Neural crest cell (in vitro differentiated cells): ENCODE results near the gene SYT6. TPM values are rescaled to one million over a fixed set of nuclear protein-coding genes. Genes with fewer than 3 reads are reported as not detected.

Experiments
- DNase-seq: peaks from one replicate; pipeline ENCODE4 v3.0.0; 2021; ENCODE audit warnings: low read depth, mixed read lengths, low spot score
- H3K27ac Mint-ChIP-seq: one replicate; pipeline ENCODE4 v1.8.0; 2021; ENCODE audit warnings: mild to moderate bottlenecking, mixed read lengths; ENCODE audit not compliant: unreplicated experiment
- H3K27me3 Mint-ChIP-seq: 2 replicates; pipeline ENCODE4 v1.8.0; 2021; ENCODE audit warnings: low read depth, mild to moderate bottlenecking, mixed read lengths
- H3K36me3 Mint-ChIP-seq: 2 replicates; pipeline ENCODE4 v1.8.0; 2021; ENCODE audit warnings: low read depth, mild to moderate bottlenecking, mixed read lengths
- H3K4me1 Mint-ChIP-seq: 2 replicates; pipeline ENCODE4 v1.8.0; 2021; ENCODE audit warnings: mixed read lengths
- H3K4me3 Mint-ChIP-seq: one replicate; pipeline ENCODE4 v1.8.0; 2021; ENCODE audit warnings: mild to moderate bottlenecking, mixed read lengths
- H3K9me3 Mint-ChIP-seq: 2 replicates; pipeline ENCODE4 v1.8.0; 2021; ENCODE audit warnings: mixed read lengths
- total RNA-seq: library from RNA; stranded (reverse); gene quantifications from 2 replicates; pipeline ENCODE4 v1.2.1, GENCODE V29; 2021
- TF ChIP-seq, protein P1 (sequence below): fragments of 200-600 bp; sonication (generic); conservative IDR thresholded peaks from 2 replicates; pipeline ENCODE4 v1.5.0; 2021; ENCODE audit warnings: antibody characterized with exemption, mild to moderate bottlenecking

Gene SYT6
- total RNA-seq, 1 donor from 2014 or later = 3.1 TPM

- Mint-ChIP-seq H3K9me3 (no peaks in the 10 kb centered on the region), H3K4me1 (peaks cover 8% of the 10 kb centered on the region)
Measured at GRCh38 chr1:114040273-114041015, 113.2 kb downstream of the SYT6 start.

More at GRCh38 chr1:114040273-114041015, 113.2 kb downstream of the SYT6 start:
- no peak for DNase-seq
- no peak overlapping the region for H3K27ac Mint-ChIP-seq
- TF ChIP-seq, protein P1, sequence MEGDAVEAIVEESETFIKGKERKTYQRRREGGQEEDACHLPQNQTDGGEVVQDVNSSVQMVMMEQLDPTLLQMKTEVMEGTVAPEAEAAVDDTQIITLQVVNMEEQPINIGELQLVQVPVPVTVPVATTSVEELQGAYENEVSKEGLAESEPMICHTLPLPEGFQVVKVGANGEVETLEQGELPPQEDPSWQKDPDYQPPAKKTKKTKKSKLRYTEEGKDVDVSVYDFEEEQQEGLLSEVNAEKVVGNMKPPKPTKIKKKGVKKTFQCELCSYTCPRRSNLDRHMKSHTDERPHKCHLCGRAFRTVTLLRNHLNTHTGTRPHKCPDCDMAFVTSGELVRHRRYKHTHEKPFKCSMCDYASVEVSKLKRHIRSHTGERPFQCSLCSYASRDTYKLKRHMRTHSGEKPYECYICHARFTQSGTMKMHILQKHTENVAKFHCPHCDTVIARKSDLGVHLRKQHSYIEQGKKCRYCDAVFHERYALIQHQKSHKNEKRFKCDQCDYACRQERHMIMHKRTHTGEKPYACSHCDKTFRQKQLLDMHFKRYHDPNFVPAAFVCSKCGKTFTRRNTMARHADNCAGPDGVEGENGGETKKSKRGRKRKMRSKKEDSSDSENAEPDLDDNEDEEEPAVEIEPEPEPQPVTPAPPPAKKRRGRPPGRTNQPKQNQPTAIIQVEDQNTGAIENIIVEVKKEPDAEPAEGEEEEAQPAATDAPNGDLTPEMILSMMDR = no peak
- no peaks in the 10 kb centered on the region for H3K36me3 Mint-ChIP-seq
- no peak overlapping the region for H3K4me3 Mint-ChIP-seq
- H3K27me3 Mint-ChIP-seq = peaks cover 8% of the 10 kb centered on the region

Other genes starting within 250 kb of the SYT6 start
- 23.6 and 25.3 TPM in 2 replicates for gene AP4B1, start 249.1 kb downstream of the SYT6 start, total RNA-seq
- gene DCLRE1B, start 248.5 kb downstream of the SYT6 start, total RNA-seq = 21.4 and 21.5 TPM in 2 replicates
- 53.4 and 57.7 TPM in 2 replicates for gene HIPK1, start 224.5 kb downstream of the SYT6 start, total RNA-seq
- 4.3 and 6.1 TPM in 2 replicates for gene OLFML3, start 174.4 kb downstream of the SYT6 start, total RNA-seq